CD4-positive, alpha-beta T cell treated with Interleukin-10 for 1 hour (primary cell): Measurements from ENCODE around the gene JADE3.

Experiments
- DNase-seq: peaks from one replicate; pipeline ENCODE4 v3.0.0-alpha.2; 2020

The JADE3 gene

DNA sequence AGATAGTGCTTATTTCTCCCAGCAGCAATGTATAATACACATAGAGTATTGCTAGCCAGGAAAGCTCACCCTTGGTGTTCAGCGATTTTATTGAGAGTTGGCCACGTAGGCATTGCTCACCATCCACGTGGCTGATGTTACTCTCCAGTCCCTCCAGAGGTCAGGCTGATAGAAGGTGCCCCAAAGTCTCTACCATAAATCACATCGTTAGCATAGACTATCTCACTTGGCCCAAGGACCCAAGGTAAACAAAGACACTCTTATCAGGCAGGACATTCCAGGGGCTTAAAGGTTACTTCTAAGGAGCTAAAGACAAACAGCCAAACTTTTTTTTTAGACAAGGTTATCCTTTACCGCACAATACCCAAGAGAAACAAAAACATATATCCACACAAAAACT, 135.8 kb downstream of the JADE3 start:
- DNase-seq, result no peak

GRCh38 chrX:47059142-47059874, 147.1 kb downstream of the JADE3 start:
- no peak for DNase-seq

DNA sequence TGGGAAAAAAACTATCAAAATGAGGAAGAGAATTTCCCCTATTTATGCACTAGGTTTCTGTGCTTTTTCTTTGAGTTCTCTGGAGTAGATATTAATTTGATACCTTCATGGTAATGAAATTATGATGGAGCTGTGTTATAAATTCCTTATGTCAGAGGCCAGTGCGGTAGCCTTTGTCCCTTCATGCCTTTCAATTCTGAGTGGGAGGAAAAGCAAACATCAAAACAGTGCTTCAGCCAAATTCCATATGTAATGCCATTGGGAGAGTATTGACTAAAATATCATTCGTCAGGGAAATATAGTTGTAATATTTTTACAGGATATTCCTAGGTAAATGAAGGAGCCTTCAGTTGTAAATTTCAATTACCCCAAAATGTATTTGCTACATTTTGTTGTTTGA, 148.5 kb downstream of the JADE3 start:
- DNase-seq, result no peak

DNA sequence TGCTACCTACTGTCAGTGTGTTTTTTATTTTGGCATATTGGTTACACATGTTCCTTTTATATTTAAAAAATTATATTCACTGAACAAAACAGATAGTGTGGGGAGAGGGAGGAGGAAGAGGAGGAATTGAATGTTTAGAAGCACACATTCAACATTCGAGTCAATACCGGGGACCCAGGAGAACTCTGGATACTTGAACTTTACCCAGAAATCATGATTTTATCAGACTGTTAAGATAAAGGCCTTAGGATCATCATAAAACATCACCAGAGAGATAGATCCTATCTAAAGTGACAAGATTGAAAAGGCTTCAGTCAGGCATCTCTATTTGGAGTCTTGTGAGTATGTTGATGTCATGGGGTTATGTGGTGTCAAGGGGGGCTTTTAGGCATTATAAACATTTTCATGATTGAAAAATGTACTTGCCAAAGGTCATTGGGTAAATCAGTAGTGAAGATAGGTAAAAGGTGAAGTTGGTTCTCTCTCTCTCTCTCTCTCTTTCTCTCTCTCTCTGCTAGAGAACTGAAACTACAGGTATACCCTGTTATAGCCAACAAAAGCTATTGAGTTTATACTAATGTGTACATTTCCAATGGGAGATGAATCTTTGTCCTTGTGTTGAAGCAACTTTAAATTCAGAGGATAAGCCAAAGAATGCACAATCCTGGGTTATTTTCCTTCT, 149.2 kb downstream of the JADE3 start:
- no peak for DNase-seq

DNA sequence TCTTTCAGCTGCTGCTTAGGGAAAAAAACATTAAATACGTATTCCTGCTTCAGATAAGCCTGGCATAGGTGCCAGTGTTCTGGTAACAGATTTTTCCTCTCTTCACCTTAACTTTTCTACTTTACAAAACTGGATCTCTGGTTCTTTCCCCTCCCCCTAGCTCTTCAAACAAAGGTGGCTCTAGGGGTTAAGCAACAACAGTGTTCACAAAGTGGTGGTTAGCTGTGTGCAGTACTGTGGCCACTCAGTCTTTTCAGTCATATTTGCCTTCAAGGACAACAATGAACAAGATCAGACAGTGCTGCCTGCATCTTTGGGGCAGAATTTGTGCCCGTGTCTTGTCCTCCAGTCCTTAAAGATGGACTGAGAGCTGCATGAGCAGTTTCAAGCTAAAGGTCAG, 151.0 kb downstream of the JADE3 start:
- DNase-seq, result no peak

- no peak for DNase-seq
Observed at GRCh38 chrX:47068214-47068613, 156.0 kb downstream of the JADE3 start.

DNA sequence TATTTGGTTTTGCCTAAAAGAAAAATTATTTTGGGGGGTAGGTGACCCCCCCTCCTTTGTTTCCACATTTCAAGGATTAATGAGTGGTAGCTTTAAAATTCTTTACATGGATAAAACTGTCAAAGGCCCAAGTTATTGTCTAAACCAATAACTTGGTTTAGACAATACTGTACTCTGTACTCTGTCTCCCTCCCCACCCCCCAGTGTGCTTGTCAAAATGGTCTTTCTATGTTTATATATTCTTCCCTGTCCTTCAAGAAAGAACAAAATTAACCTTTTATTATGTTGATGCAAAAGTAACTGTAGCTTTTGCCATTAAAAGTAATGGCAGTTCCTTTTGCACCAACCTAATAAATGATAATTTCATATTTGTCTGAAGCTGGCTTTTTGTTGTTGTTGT, 156.5 kb downstream of the JADE3 start:
- no peak for DNase-seq

DNA sequence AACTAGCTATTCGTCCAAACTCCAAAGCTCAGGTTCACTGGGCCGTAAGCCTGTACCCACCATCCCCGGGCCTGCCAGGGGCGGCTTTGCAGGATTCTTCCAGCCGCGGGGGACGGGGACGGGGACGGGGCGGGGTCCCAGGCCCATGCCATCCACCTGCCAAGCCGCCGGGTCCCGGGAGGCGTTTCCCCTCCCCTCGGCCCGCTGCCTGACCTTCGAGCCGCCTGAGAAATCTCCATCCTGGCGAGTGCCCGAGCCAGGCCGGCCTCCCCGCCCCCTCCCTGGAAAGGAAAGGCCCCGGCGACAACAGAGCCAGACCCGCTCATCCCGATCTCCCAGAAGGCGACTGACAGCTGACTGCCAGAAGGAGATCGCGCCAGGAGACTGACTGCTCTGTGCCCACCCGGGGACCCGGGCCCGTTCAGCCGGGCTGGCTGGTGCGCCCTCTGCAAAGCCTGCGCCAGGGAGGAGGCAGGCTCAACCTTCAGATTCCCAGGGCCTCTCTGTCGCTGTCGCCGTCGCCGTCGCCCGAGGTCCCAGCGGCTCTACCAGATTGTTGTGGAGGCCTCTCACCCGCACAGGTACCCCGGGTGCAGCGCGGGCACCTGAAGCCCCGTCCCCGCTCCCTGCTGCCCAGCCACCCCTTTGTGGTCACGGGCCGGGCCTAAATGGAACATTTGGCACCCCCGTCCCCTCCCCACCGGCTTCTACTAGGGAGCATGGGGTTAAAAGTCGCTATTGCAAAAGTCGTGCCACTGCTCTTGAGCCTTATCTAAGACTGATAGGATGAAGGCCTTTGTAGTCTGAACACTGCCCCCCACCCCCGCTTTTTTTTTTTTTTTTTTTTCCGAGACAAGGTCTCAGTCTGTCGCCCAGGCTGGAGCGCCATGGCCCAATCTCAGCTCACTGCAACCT, 166.2 kb downstream of the JADE3 start, which contains the start of gene RGN:
Gene RGN, plus strand, starts transcription at position 315 of the 915 bp plus-strand sequence. CDS start 2,702 bp downstream, outside the sequence.
- no peak for DNase-seq

DNA sequence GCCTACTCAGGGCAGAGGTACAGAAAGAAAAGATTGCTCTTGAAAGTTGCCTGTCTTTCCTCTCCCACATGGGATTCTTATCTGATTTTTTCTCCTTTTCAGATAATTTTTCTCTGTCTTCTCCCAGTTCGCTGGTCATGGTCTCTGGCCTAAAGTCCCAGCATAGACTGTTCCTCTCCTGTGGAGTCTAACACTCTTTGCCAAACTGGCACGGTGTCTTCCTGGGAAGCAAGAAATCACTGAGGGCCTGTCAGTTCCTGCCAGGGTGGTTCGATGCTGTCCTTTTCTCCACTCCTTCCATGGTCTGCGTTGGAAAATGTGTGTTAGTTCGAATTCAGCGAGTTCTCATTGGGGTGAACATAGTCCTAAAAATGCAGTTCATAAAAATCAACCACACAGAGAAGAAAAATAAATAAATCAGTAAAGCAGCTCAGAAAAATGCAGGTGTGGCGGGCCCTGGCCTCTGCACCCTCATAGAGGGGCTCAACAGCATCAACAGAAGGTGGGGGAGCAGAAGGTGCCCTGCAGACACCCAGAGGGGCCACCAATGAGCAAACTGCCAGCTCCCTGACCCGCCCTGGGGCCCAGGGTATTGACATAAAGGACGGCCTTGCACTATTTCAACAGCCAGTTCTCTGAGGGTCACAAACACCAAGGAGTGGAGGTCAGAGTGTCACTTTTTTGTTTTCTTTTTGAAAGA, 168.1 kb downstream of the JADE3 start:
- DNase-seq, result no peak

GRCh38 chrX:47080915-47081236, 168.7 kb downstream of the JADE3 start:
- no peak for DNase-seq

GRCh38 chrX:47091149-47091775, 179.0 kb downstream of the JADE3 start:
- no peak for DNase-seq

DNA sequence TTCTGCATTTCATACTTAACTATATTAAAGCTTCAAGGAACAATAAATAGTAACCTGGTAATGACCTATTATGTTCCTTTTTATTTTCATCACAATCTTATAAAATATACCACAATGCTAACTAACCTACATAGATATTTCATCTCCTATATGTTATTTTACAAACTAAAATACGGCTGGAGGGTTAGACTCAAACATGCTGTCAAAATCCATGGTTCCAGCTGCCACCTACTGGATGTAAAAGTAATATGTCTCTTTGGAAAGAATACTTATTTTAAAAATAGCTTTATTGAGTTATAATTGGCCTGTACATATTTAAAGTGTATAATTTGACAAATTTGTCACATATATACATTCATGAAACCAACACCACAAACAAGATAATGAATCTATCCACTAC, 181.0 kb downstream of the JADE3 start:
- peak; percentile 13 for DNase-seq

- no peak for DNase-seq
Observed at GRCh38 chrX:47093860-47094259, 181.6 kb downstream of the JADE3 start.

- no peak for DNase-seq
Observed at GRCh38 chrX:47097018-47097417, 184.8 kb downstream of the JADE3 start.

- DNase-seq, result no peak
Observed at GRCh38 chrX:47098338-47099094, 186.3 kb downstream of the JADE3 start.

DNA sequence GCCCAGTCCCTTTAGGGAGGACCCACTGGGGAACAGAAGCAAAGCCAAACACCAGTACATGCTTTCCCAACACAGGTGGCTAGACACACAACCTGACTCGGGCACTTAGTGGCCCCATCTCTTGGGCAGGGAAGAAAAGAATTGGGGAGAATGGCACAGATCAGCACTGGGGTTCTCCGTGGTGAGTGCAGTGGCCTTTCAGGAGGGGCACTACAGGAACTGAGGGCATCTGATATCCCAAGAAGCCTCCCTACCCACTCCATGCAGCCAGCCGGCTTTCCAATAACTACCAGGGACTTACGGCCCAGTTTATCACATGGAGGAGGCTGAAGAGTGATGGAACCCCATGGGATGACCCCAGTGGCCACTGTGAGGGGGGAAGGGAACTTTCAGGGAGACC, 189.0 kb downstream of the JADE3 start:
- DNase-seq, result no peak
